Measurements from ENCODE around the gene POLE.

The POLE gene

GRCh38 chr12:132618683-132619043, 68.5 kb downstream of the POLE start, which contains the start of gene P2RX2:
Gene P2RX2 (plus strand): TSS chr12:132618776. CDS start chr12:132618817, 41 bp downstream.
- Histone ChIP-seq H3K9me3 (ENCODE audit: control insufficient read depth, low read length) (no peaks in the 10 kb centered on the region), H3K36me3 (ENCODE audit: control insufficient read depth, insufficient read depth, low read length) (no peaks in the 10 kb centered on the region), H3K27me3 (ENCODE audit: control insufficient read depth, insufficient read depth, low read length) (peaks cover 51% of the 10 kb centered on the region), H3K4me3 (ENCODE audit: low read length) (no peak within 1 kb of the TSS), H3K4me1 (ENCODE audit: control insufficient read depth, insufficient read depth, low read length) (peaks cover 10% of the 10 kb centered on the region), H3K9ac (ENCODE audit: low read length) (no peak within 1 kb of the TSS)

- peaks cover 10% of the 10 kb centered on the region for H3K4me1 ChIP-seq (ENCODE audit: control insufficient read depth, insufficient read depth, low read length)
- no peaks in the 10 kb centered on the region for H3K36me3 ChIP-seq (ENCODE audit: control insufficient read depth, insufficient read depth, low read length)
- H3K9me3 ChIP-seq (ENCODE audit: control insufficient read depth, low read length) = no peaks in the 10 kb centered on the region
- no peak overlapping the region for H3K4me3 ChIP-seq (ENCODE audit: low read length)
- no peak overlapping the region for H3K9ac ChIP-seq (ENCODE audit: low read length)
- peaks cover 51% of the 10 kb centered on the region for H3K27me3 ChIP-seq (ENCODE audit: control insufficient read depth, insufficient read depth, low read length)
Observed at GRCh38 chr12:132617822-132618682, 69.1 kb downstream of the POLE start.

- Histone ChIP-seq H3K36me3 (ENCODE audit: control insufficient read depth, insufficient read depth, low read length) (no peaks in the 10 kb centered on the region), H3K27me3 (ENCODE audit: control insufficient read depth, insufficient read depth, low read length) (peaks cover 51% of the 10 kb centered on the region), H3K4me1 (ENCODE audit: control insufficient read depth, insufficient read depth, low read length) (peaks cover 3% of the 10 kb centered on the region), H3K9ac (ENCODE audit: low read length) (no peak overlapping the region), H3K9me3 (ENCODE audit: control insufficient read depth, low read length) (no peaks in the 10 kb centered on the region), H3K4me3 (ENCODE audit: low read length) (no peak overlapping the region)
Observed at GRCh38 chr12:132617135-132617701, 69.9 kb downstream of the POLE start.

GRCh38 chr12:132615579-132616038, 71.5 kb downstream of the POLE start:
- no peak overlapping the region for H3K4me3 ChIP-seq (ENCODE audit: low read length)
- H3K4me1 ChIP-seq (ENCODE audit: control insufficient read depth, insufficient read depth, low read length) = peaks cover 3% of the 10 kb centered on the region
- no peaks in the 10 kb centered on the region for H3K36me3 ChIP-seq (ENCODE audit: control insufficient read depth, insufficient read depth, low read length)
- no peaks in the 10 kb centered on the region for H3K9me3 ChIP-seq (ENCODE audit: control insufficient read depth, low read length)
- no peak overlapping the region for H3K9ac ChIP-seq (ENCODE audit: low read length)
- peaks cover 61% of the 10 kb centered on the region for H3K27me3 ChIP-seq (ENCODE audit: control insufficient read depth, insufficient read depth, low read length)

GRCh38 chr12:132614861-132615578, 72.1 kb downstream of the POLE start:
- no peaks in the 10 kb centered on the region for H3K36me3 ChIP-seq (ENCODE audit: control insufficient read depth, insufficient read depth, low read length)
- no peaks in the 10 kb centered on the region for H3K9me3 ChIP-seq (ENCODE audit: control insufficient read depth, low read length)
- H3K9ac ChIP-seq (ENCODE audit: low read length) = no peak overlapping the region
- H3K4me3 ChIP-seq (ENCODE audit: low read length) = no peak overlapping the region
- peaks cover 61% of the 10 kb centered on the region for H3K27me3 ChIP-seq (ENCODE audit: control insufficient read depth, insufficient read depth, low read length)
- H3K4me1 ChIP-seq (ENCODE audit: control insufficient read depth, insufficient read depth, low read length) = peaks cover 9% of the 10 kb centered on the region

GRCh38 chr12:132614029-132614428, 73.1 kb downstream of the POLE start:
- H3K4me3 ChIP-seq (ENCODE audit: low read length) = no peak overlapping the region
- peaks cover 65% of the 10 kb centered on the region for H3K27me3 ChIP-seq (ENCODE audit: control insufficient read depth, insufficient read depth, low read length)
- no peaks in the 10 kb centered on the region for H3K9me3 ChIP-seq (ENCODE audit: control insufficient read depth, low read length)
- H3K9ac ChIP-seq (ENCODE audit: low read length) = no peak overlapping the region
- no peaks in the 10 kb centered on the region for H3K36me3 ChIP-seq (ENCODE audit: control insufficient read depth, insufficient read depth, low read length)
- peaks cover 9% of the 10 kb centered on the region for H3K4me1 ChIP-seq (ENCODE audit: control insufficient read depth, insufficient read depth, low read length)

GRCh38 chr12:132611620-132612019, 75.5 kb downstream of the POLE start:
- Histone ChIP-seq H3K9ac (ENCODE audit: low read length) (no peak overlapping the region), H3K27me3 (ENCODE audit: control insufficient read depth, insufficient read depth, low read length) (peaks cover 68% of the 10 kb centered on the region), H3K4me3 (ENCODE audit: low read length) (no peak overlapping the region), H3K4me1 (ENCODE audit: control insufficient read depth, insufficient read depth, low read length) (peaks cover 6% of the 10 kb centered on the region), H3K9me3 (ENCODE audit: control insufficient read depth, low read length) (no peaks in the 10 kb centered on the region), H3K36me3 (ENCODE audit: control insufficient read depth, insufficient read depth, low read length) (no peaks in the 10 kb centered on the region)

GRCh38 chr12:132610866-132611602, 76.1 kb downstream of the POLE start:
- Histone ChIP-seq H3K4me3 (ENCODE audit: low read length) (no peak overlapping the region), H3K9me3 (ENCODE audit: control insufficient read depth, low read length) (no peaks in the 10 kb centered on the region), H3K9ac (ENCODE audit: low read length) (no peak overlapping the region), H3K4me1 (ENCODE audit: control insufficient read depth, insufficient read depth, low read length) (peaks cover 6% of the 10 kb centered on the region), H3K36me3 (ENCODE audit: control insufficient read depth, insufficient read depth, low read length) (no peaks in the 10 kb centered on the region), H3K27me3 (ENCODE audit: control insufficient read depth, insufficient read depth, low read length) (peaks cover 67% of the 10 kb centered on the region)

- Histone ChIP-seq H3K27me3 (ENCODE audit: control insufficient read depth, insufficient read depth, low read length) (peaks cover 61% of the 10 kb centered on the region), H3K36me3 (ENCODE audit: control insufficient read depth, insufficient read depth, low read length) (no peaks in the 10 kb centered on the region), H3K4me1 (ENCODE audit: control insufficient read depth, insufficient read depth, low read length) (peaks cover 6% of the 10 kb centered on the region), H3K9me3 (ENCODE audit: control insufficient read depth, low read length) (no peaks in the 10 kb centered on the region), H3K4me3 (ENCODE audit: low read length) (no peak within 1 kb of the TSS), H3K9ac (ENCODE audit: low read length) (no peak within 1 kb of the TSS)
Observed at GRCh38 chr12:132610051-132610759, 76.9 kb downstream of the POLE start, which contains the start of gene LRCOL1. Gene LRCOL1 (minus strand): TSS chr12:132610582. CDS start chr12:132606251, 4,331 bp downstream.

- peaks cover 74% of the 10 kb centered on the region for H3K27me3 ChIP-seq (ENCODE audit: control insufficient read depth, insufficient read depth, low read length)
Observed at GRCh38 chr12:132608231-132609171, 78.6 kb downstream of the POLE start.

More at GRCh38 chr12:132608231-132609171, 78.6 kb downstream of the POLE start:
- no peaks in the 10 kb centered on the region for H3K36me3 ChIP-seq (ENCODE audit: control insufficient read depth, insufficient read depth, low read length)
- no peak overlapping the region for H3K9ac ChIP-seq (ENCODE audit: low read length)
- H3K9me3 ChIP-seq (ENCODE audit: control insufficient read depth, low read length) = no peaks in the 10 kb centered on the region
- H3K4me1 ChIP-seq (ENCODE audit: control insufficient read depth, insufficient read depth, low read length) = peaks cover 6% of the 10 kb centered on the region
- H3K4me3 ChIP-seq (ENCODE audit: low read length) = no peak overlapping the region
